ENCODE results near the gene EFL1. TPM values are rescaled to one million over a fixed set of nuclear protein-coding genes. Genes with fewer than 3 reads are reported as not detected.

Gene EFL1
- total and polyA plus RNA-seq, 2 donors (not counting 1 experiment from before 2014, with no cell fraction given): 19.1 to 29.9 TPM

- Histone ChIP-seq H4K20me1 (ENCODE audit: control insufficient read depth, extremely low read depth, insufficient read depth, low read length) (no peaks in the 10 kb centered on the region), H3K27ac (ENCODE audit: insufficient read depth, low read length) (no peak overlapping the region), H3K4me2 (ENCODE audit: extremely low read depth, insufficient read depth, low read length) (no peak overlapping the region), H3K9ac (ENCODE audit: insufficient read depth, low read length) (no peak overlapping the region), H2AFZ (ENCODE audit: low read length) (no peak overlapping the region), H3K4me1 (ENCODE audit: control insufficient read depth, extremely low read depth, insufficient read depth, low read length) (no peaks in the 10 kb centered on the region), H3K27me3 (ENCODE audit: control insufficient read depth, insufficient read depth, low read length) (peaks cover 5% of the 10 kb centered on the region), H3K79me2 (ENCODE audit: control insufficient read depth, insufficient read depth, low read length) (no peaks in the 10 kb centered on the region), H3K9me3 (ENCODE audit: control insufficient read depth, insufficient read depth, low read depth, low read length) (no peaks in the 10 kb centered on the region), H3K4me3 (replicated peaks in 1 of 4; ENCODE audit: control extremely low read depth in 1 of 4, insufficient read depth in 1 of 4, low read depth in 3 of 4, low read length in 4 of 4) (no peak overlapping the region), H3K36me3 (ENCODE audit: control insufficient read depth, insufficient read depth, low read length) (no peaks in the 10 kb centered on the region)
- TF ChIP-seq EZH2 (IDR thresholded peaks at IDR 0.05; ENCODE audit: low read length, missing control alignments): no peak
- TF ChIP-seq, protein P1, sequence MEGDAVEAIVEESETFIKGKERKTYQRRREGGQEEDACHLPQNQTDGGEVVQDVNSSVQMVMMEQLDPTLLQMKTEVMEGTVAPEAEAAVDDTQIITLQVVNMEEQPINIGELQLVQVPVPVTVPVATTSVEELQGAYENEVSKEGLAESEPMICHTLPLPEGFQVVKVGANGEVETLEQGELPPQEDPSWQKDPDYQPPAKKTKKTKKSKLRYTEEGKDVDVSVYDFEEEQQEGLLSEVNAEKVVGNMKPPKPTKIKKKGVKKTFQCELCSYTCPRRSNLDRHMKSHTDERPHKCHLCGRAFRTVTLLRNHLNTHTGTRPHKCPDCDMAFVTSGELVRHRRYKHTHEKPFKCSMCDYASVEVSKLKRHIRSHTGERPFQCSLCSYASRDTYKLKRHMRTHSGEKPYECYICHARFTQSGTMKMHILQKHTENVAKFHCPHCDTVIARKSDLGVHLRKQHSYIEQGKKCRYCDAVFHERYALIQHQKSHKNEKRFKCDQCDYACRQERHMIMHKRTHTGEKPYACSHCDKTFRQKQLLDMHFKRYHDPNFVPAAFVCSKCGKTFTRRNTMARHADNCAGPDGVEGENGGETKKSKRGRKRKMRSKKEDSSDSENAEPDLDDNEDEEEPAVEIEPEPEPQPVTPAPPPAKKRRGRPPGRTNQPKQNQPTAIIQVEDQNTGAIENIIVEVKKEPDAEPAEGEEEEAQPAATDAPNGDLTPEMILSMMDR (conservative IDR thresholded peaks at IDR 0.05 in 1 of 2, IDR thresholded peaks at IDR 0.05 in 1 of 2; ENCODE audit: low read depth in 1 of 2, low read length in 2 of 2): no peak
- DNase-seq (ENCODE audit: low read depth in 2 of 2): no peak
Observed at GRCh38 chr15:82298032-82298431, 35.5 kb upstream of the EFL1 start.

- Histone ChIP-seq H3K9me3 (ENCODE audit: control insufficient read depth, insufficient read depth, low read depth, low read length) (no peaks in the 10 kb centered on the region), H3K36me3 (ENCODE audit: control insufficient read depth, insufficient read depth, low read length) (no peaks in the 10 kb centered on the region), H3K9ac (ENCODE audit: insufficient read depth, low read length) (no peak overlapping the region), H3K4me2 (ENCODE audit: extremely low read depth, insufficient read depth, low read length) (no peak overlapping the region), H3K79me2 (ENCODE audit: control insufficient read depth, insufficient read depth, low read length) (no peaks in the 10 kb centered on the region), H3K4me1 (ENCODE audit: control insufficient read depth, extremely low read depth, insufficient read depth, low read length) (no peaks in the 10 kb centered on the region), H2AFZ (ENCODE audit: low read length) (no peak overlapping the region), H3K4me3 (replicated peaks in 1 of 4; ENCODE audit: control extremely low read depth in 1 of 4, insufficient read depth in 1 of 4, low read depth in 3 of 4, low read length in 4 of 4) (no peak overlapping the region), H3K27ac (ENCODE audit: insufficient read depth, low read length) (no peak overlapping the region), H3K27me3 (ENCODE audit: control insufficient read depth, insufficient read depth, low read length) (peaks cover 5% of the 10 kb centered on the region), H4K20me1 (ENCODE audit: control insufficient read depth, extremely low read depth, insufficient read depth, low read length) (no peaks in the 10 kb centered on the region)
- TF ChIP-seq EZH2 (IDR thresholded peaks at IDR 0.05; ENCODE audit: low read length, missing control alignments): no peak
- TF ChIP-seq, protein P1 (conservative IDR thresholded peaks at IDR 0.05 in 1 of 2, IDR thresholded peaks at IDR 0.05 in 1 of 2; ENCODE audit: low read depth in 1 of 2, low read length in 2 of 2): no peak
- DNase-seq (ENCODE audit: low read depth in 2 of 2): no peak
Observed at GRCh38 chr15:82297546-82297945, 35.0 kb upstream of the EFL1 start.

- H4K20me1 ChIP-seq (ENCODE audit: control insufficient read depth, extremely low read depth, insufficient read depth, low read length): no peaks in the 10 kb centered on the region
Observed at GRCh38 chr15:82294061-82294690, 31.6 kb upstream of the EFL1 start.

More at GRCh38 chr15:82294061-82294690, 31.6 kb upstream of the EFL1 start:
- no peak overlapping the region for H3K4me3 ChIP-seq (replicated peaks in 1 of 4; ENCODE audit: control extremely low read depth in 1 of 4, insufficient read depth in 1 of 4, low read depth in 3 of 4, low read length in 4 of 4)
- DNase-seq (ENCODE audit: low read depth in 2 of 2): no peak
- TF ChIP-seq EZH2 (IDR thresholded peaks at IDR 0.05; ENCODE audit: low read length, missing control alignments): no peak
- TF ChIP-seq, protein P1 (conservative IDR thresholded peaks at IDR 0.05 in 1 of 2, IDR thresholded peaks at IDR 0.05 in 1 of 2; ENCODE audit: low read depth in 1 of 2, low read length in 2 of 2): no peak
- no peaks in the 10 kb centered on the region for H3K36me3 ChIP-seq (ENCODE audit: control insufficient read depth, insufficient read depth, low read length)
- no peaks in the 10 kb centered on the region for H3K9me3 ChIP-seq (ENCODE audit: control insufficient read depth, insufficient read depth, low read depth, low read length)
- peaks cover 5% of the 10 kb centered on the region for H3K27me3 ChIP-seq (ENCODE audit: control insufficient read depth, insufficient read depth, low read length)
- no peak overlapping the region for H3K27ac ChIP-seq (ENCODE audit: insufficient read depth, low read length)
- no peaks in the 10 kb centered on the region for H3K4me1 ChIP-seq (ENCODE audit: control insufficient read depth, extremely low read depth, insufficient read depth, low read length)
- H3K4me2 ChIP-seq (ENCODE audit: extremely low read depth, insufficient read depth, low read length): no peak overlapping the region
- H3K79me2 ChIP-seq (ENCODE audit: control insufficient read depth, insufficient read depth, low read length): no peaks in the 10 kb centered on the region
- no peak overlapping the region for H3K9ac ChIP-seq (ENCODE audit: insufficient read depth, low read length)
- H2AFZ ChIP-seq (ENCODE audit: low read length): no peak overlapping the region

All from fibroblast of lung (primary cell).